Neutrophil (primary cell): ENCODE data around the gene CD8A.
"Not testable (repeated sequence)": the region's sequence is repeated elsewhere in the genome, so short reads cannot be mapped to it uniquely, and the experiment has no call there.

Experiments used
- H3K27ac ChIP-seq: fragments of 200-600 bp; sonication (generic); 2 replicates; pipeline ENCODE4 v1.5.1; 2016; ENCODE audit warnings: mild to moderate bottlenecking, moderate library complexity
- H3K27me3 ChIP-seq: fragments of 200-600 bp; sonication (generic); 2 replicates; pipeline ENCODE4 v1.6.0; 2016; ENCODE audit warnings: mild to moderate bottlenecking
- H3K36me3 ChIP-seq: fragments of 200-600 bp; sonication (generic); 2 replicates; pipeline ENCODE4 v1.5.1; 2017
- H3K4me1 ChIP-seq, 2 experiments: fragments of 200-600 bp in 1 of 2; sonication (generic) in 1 of 2; 1 replicate in 1 of 2; 2 replicates in 1 of 2; pipeline versions ENCODE4 v1.5.1 to v1.6.1; 2013 to 2016; ENCODE audit warnings: low read depth in 1 of 2, low read length in 1 of 2, mild to moderate bottlenecking in 1 of 2, moderate library complexity in 1 of 2; ENCODE audit not compliant: control insufficient read depth in 1 of 2, insufficient read depth in 1 of 2
- H3K4me3 ChIP-seq, 2 experiments: fragments of 200-600 bp in 1 of 2; sonication (generic) in 1 of 2; 1 replicate in 1 of 2; 2 replicates in 1 of 2; pipeline ENCODE4 v1.5.1; 2013 to 2016; ENCODE audit warnings: low read depth in 1 of 2, low read length in 1 of 2, mild to moderate bottlenecking in 1 of 2, moderate library complexity in 1 of 2
- H3K9me3 ChIP-seq: fragments of 200-600 bp; sonication (generic); 2 replicates; pipeline ENCODE4 v1.5.1; 2016
- TF ChIP-seq, protein P1 (sequence below): fragments of 200-600 bp; sonication (generic); IDR thresholded peaks from 2 replicates; pipeline ENCODE4 v1.5.1; 2016; ENCODE audit warnings: antibody characterized with exemption

CD8A gene

DNA sequence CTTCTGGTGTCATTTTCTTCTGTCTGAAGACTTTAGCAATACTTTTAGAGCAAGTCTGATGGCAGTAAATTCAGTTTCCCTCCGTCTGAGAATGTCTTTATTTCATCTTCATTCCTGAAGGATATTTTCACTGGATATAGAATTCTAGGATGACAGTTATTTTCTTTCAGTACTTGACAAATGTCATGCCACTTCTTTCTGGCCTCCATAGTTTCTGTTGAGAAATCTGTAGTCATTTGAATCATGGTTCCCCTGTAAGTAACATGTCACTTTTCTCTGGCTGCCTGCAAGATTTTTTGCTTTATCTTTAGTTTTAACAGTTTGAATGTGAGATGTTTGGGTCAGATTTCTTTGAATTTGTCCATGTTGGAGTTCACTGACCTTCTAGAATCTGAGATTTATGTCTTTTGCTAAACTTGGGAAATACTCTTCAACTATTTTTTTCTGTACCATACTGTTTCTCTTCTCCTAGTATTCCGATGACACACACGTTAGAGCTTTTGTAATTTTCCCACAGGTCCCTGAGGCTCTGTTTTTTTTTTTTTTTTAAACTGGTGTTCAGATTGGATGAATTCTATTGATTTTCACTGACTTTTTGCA, 40.4 kb downstream of the CD8A start:
- Histone ChIP-seq H3K36me3 (peaks cover 58% of the 10 kb centered on the region), H3K27me3 (no peaks in the 10 kb centered on the region), H3K27ac (no peak overlapping the region), H3K4me3 (no peak overlapping the region), H3K4me1 (peaks cover 6 to 8% of the 10 kb centered on the region in 2 experiments), H3K9me3 (no peaks in the 10 kb centered on the region)
- TF ChIP-seq, protein P1, sequence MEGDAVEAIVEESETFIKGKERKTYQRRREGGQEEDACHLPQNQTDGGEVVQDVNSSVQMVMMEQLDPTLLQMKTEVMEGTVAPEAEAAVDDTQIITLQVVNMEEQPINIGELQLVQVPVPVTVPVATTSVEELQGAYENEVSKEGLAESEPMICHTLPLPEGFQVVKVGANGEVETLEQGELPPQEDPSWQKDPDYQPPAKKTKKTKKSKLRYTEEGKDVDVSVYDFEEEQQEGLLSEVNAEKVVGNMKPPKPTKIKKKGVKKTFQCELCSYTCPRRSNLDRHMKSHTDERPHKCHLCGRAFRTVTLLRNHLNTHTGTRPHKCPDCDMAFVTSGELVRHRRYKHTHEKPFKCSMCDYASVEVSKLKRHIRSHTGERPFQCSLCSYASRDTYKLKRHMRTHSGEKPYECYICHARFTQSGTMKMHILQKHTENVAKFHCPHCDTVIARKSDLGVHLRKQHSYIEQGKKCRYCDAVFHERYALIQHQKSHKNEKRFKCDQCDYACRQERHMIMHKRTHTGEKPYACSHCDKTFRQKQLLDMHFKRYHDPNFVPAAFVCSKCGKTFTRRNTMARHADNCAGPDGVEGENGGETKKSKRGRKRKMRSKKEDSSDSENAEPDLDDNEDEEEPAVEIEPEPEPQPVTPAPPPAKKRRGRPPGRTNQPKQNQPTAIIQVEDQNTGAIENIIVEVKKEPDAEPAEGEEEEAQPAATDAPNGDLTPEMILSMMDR, result no peak

DNA sequence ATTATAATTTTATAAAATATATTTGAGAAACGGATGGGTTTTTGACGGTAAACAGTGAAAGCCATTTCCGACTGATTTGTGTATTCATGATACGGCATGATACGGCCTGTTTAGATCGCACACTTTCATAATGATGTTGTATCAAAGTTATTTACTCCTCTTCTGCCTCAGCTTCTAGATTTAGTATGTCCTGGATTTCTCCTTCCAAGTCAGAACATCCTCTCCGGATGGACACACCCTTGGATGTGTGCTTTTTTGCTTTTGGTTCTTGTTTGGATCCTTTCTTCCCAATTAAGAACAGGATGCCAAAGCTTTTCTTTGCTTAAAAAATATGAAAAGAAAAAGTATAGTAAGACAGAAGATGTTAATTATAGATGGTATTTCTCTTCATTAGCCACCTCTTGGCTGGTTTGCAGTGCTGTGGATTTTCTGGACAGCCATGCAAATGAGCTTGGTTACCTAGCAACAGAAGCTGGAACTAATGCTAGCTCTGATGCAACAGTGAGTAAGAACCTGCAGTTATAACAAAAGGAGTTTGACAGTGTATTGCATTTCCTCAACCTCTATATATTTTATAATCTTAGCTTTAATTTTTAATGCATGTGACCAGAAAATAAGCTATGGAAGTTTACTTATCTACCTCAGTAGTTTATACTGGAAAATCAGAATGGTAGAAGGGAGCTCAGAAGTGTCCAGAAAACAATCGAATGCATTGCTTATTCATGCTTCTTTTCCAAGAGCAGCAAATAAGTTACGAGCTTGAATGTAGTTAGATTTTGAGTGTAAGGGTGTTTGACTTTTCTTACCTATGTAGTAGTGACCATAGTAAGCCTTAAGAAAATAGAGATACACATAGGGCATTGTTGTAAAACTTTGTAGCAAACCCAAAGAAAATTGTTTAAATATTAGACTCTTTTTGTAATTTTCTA, 42.7 kb downstream of the CD8A start:
- H3K27ac ChIP-seq, result no peak overlapping the region
- no peak overlapping the region for H3K4me3 ChIP-seq
- peaks cover 6 to 9% of the 10 kb centered on the region in 2 experiments for H3K4me1 ChIP-seq
- no peaks in the 10 kb centered on the region for H3K27me3 ChIP-seq
- peaks cover 52% of the 10 kb centered on the region for H3K36me3 ChIP-seq
- TF ChIP-seq, protein P1, result no peak
- no peaks in the 10 kb centered on the region for H3K9me3 ChIP-seq

DNA sequence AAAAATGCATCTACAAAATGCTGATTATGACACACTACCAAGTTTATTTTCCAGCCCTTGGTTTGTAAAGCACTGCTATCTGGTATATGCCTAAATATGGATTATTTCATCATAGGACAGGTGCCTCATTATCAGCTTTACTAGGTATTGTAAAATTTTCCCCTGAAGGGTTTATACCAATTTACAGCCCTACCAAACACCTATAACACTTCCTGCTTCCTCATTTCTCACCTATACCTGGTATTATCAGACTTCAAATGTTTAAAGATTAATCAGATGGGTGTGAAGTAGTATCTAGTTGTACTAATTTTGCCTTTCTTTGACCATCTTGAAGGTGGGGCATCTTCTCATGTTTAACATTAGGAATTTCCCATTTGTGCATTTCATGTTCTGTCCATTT, 43.8 kb downstream of the CD8A start:
- H3K4me3 ChIP-seq, result no peak overlapping the region
- H3K27ac ChIP-seq, result peak overlapping the region; percentile 37
- TF ChIP-seq, protein P1, result no peak
- no peaks in the 10 kb centered on the region for H3K27me3 ChIP-seq
- H3K9me3 ChIP-seq, result no peaks in the 10 kb centered on the region
- peaks cover 44% of the 10 kb centered on the region for H3K36me3 ChIP-seq
- H3K4me1 ChIP-seq, result peaks cover 6 to 11% of the 10 kb centered on the region in 2 experiments

DNA sequence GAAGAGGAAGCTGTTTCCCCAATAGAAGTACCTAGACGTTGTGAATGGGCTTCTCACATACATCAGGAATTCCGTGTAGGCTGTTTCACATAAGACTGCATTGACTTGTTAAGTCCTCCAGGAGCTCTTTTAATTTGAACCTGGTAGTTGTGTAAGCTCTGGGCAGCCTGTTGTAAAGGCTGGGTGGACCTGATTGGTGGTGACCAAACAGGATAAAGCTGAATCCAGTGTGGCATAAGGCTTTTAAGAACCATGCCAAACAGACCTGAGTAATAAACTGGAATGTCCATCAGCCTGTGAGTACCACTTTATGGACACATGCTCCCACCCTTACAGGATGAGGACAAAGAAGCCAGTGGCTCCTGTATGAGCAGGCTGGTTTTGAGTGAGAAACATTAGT, 46.6 kb downstream of the CD8A start:
- H3K27me3 ChIP-seq, result no peaks in the 10 kb centered on the region
- peaks cover 6 to 11% of the 10 kb centered on the region in 2 experiments for H3K4me1 ChIP-seq
- H3K36me3 ChIP-seq, result peaks cover 36% of the 10 kb centered on the region
- no peak overlapping the region for H3K4me3 ChIP-seq
- no peak overlapping the region for H3K27ac ChIP-seq
- TF ChIP-seq, protein P1, result no peak
- H3K9me3 ChIP-seq, result no peaks in the 10 kb centered on the region

DNA sequence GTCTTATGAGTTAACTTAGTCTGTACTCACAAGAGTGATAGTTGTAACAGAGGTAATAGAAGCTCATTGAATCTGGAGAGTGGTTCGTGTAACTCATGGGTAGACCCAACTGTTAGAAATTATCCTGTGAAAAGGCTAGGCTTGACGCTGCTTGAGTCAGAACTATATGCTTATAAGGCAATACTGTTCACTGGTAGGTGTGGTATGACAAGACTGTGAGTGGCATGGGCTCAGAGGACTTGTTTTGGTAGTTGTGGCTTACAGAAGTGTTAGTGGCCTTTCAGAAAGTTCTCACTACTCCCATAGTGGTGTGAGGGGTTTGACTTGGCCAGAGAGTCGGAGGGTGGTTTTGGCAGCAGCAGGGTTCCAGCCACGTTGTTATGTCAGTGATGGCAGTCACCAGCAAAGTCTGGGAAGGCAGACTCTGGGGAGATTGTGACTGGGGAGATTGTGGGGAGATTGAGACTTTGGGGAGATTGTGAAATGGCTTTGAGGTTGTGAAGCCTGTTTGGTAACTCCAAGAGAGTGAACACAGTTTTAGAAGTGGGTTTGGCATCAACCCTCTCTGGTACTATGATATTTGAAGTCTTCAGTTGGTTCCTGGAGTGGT, 48.7 kb downstream of the CD8A start:
- H3K27me3 ChIP-seq, H3K4me3 ChIP-seq, H3K9me3 ChIP-seq, H3K27ac ChIP-seq, H3K4me1 ChIP-seq: not testable (repeated sequence)
- H3K36me3 ChIP-seq, result peaks cover 34% of the 10 kb centered on the region

DNA sequence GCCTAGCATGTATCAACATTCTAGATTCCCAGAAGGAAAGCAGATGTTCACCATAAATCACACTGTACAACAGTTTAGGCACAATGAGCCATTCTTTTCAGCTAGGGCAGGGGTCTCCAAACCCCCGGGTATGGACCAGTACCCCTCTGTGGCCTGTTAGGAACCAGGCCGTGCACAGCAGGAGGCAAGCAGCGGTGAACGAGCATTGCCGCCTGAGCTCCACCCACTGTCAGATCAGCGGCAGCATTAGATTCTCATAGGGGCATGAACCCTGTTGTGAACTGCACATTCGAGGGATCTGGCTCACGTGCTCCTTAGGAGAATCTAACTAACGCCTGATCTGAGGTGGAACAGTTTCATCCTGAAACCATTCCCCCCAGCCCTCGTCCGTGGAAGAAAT, 50.8 kb downstream of the CD8A start:
- H3K9me3 ChIP-seq, H3K27ac ChIP-seq, H3K27me3 ChIP-seq, H3K4me1 ChIP-seq, H3K4me3 ChIP-seq: not testable (repeated sequence)
- H3K36me3 ChIP-seq, result peaks cover 17% of the 10 kb centered on the region

DNA sequence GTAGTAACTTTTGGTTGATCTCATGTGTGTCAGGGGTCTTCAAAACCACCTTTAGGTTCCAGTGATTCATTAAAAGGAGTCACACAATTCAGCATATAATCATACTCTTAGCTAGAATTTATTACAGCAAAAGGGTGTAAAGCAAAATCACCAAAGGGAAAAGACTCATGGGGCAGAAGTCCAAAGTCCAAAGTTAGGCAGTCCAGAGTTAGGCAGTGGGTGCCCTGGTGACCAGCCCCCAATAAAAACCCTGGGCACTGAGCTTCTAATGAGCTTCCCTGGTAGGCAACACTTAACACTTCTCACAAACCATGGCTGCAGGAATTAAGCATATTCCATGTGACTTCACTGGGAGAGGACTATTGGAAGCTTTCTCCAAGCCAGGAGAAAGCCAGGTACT, 51.2 kb downstream of the CD8A start:
- H3K36me3 ChIP-seq, result peaks cover 15% of the 10 kb centered on the region
- not testable (repeated sequence) for H3K9me3 ChIP-seq, H3K4me1 ChIP-seq, H3K4me3 ChIP-seq, H3K27ac ChIP-seq, H3K27me3 ChIP-seq

DNA sequence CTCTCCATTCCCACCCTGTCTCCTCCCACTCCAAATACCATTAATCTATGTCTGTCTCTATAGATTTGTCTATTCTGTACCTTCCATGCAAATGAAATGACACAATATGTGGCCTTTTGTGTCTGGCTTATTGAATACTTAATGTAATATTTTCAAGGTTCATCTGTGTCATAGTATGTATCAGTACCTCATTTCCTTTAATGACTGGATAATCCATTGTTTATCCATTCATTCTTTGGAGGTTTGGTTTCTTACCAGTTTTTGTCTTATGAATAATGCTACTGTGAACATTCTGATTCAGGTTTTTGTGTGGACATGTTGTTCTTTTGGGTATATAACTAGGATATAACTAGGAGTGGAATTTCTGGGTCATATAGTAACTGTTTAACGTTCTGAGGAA, 55.8 kb downstream of the CD8A start:
- H3K4me1 ChIP-seq, H3K4me3 ChIP-seq, H3K27me3 ChIP-seq, H3K9me3 ChIP-seq, H3K36me3 ChIP-seq, H3K27ac ChIP-seq: not testable (repeated sequence)
